Suppressor macrophage treated with lipopolysaccharide for 4 hours (primary cell): ENCODE data around the gene DENND1A.

ENCODE experiments used
- DNase-seq: peaks from one replicate; pipeline ENCODE4 v3.0.0-alpha.2; 2020

The DENND1A gene

GRCh38 chr9:123359106-123359505, 570.8 kb downstream of the DENND1A start:
- no peak for DNase-seq

GRCh38 chr9:123358181-123358905, 571.6 kb downstream of the DENND1A start:
- no peak for DNase-seq

- DNase-seq: no peak
Measured at GRCh38 chr9:123357743-123358059, 572.2 kb downstream of the DENND1A start.

GRCh38 chr9:123356851-123357742, 572.8 kb downstream of the DENND1A start:
- DNase-seq: no peak

- DNase-seq: no peak
Measured at GRCh38 chr9:123355761-123356431, 574.0 kb downstream of the DENND1A start, which contains the start of gene CRB2. Gene CRB2 (plus strand): TSS chr9:123356197. CDS start chr9:123356261, 64 bp downstream.

- DNase-seq: no peak
Measured at GRCh38 chr9:123354806-123355508, 575.0 kb downstream of the DENND1A start.

DNA sequence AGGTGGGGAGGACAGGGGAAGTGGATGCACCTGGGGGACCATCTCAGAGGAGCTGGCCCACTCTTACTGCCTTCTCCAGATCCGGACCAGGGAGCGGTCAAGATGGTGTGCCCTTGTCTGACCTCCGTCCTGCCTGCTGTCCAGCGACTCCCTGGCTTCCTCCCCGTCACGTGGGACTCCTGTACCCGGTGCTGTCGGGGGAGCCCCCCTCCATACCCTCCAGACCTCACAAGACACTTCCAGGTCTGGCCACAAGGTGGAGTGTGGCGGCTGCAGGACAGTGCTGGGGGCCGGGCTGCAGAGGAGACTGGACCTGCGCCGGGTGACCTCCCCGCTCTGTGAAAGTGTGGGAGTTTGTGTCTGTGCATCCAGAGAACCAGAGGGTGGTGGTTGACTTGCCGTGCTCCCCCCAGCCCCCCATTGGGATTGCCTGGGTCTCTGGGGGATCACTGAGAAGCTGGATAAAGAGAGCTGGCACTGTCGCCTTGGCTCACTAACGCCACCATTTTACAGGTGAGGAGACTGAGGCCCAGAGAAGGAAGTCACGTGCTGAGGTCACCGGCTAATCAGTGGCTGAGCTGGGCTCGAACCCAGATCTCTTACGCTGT, 575.8 kb downstream of the DENND1A start:
- DNase-seq: peak; percentile 62

DNA sequence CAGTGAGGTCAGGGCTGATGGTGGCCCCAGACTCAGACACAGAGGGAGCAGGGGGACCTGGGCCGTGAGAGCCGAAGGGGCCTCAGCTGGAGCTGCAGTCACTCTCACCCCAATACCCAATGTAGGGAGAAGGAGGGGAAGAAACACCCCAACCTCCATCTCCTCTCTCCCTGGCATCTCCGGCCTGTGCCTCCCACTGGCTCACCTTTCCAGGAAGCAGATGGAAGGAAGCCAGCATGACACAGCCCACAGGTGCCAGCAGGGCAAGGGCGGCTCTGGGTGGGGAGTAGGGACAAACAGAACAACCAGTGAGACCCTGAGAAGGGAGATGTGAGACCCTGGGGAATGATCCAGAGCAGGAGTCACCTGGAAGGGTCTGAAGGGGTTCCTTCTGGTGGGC, 576.9 kb downstream of the DENND1A start:
- no peak for DNase-seq

DNA sequence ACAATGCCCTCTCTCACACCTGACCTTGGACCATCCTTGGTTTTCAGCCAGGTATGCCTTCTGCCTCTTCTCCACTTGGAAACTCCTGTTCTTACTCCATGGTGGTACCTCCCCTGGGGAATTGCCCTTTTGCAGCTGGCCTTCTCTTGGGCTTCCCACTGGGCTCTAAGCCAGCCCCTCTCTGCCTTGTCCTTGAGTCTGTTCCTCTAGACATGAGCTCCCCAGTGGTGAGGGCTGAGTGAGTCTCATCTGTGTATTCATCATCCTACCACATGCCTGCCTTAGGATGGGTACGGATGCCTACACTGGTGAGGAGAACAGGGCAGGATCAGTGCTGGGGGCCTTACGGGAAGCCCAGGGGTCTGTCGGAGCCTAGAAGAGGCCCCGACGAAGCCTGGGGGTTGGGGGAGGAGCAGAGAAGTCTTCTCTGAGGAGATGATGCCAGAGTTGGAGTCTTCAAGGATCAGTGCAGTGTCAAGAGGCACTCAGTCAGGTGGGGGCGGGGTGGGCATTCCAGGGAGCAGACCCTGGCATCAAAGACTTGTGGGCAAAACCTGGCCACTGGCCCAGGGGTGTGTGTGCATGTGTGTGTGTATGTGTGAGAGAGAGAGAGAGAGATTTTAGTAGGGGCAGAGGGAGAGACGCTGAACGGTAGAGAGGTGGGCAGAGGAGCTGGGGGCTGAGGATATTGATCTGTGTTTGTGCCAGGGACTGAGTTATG, 579.2 kb downstream of the DENND1A start:
- no peak for DNase-seq

DNA sequence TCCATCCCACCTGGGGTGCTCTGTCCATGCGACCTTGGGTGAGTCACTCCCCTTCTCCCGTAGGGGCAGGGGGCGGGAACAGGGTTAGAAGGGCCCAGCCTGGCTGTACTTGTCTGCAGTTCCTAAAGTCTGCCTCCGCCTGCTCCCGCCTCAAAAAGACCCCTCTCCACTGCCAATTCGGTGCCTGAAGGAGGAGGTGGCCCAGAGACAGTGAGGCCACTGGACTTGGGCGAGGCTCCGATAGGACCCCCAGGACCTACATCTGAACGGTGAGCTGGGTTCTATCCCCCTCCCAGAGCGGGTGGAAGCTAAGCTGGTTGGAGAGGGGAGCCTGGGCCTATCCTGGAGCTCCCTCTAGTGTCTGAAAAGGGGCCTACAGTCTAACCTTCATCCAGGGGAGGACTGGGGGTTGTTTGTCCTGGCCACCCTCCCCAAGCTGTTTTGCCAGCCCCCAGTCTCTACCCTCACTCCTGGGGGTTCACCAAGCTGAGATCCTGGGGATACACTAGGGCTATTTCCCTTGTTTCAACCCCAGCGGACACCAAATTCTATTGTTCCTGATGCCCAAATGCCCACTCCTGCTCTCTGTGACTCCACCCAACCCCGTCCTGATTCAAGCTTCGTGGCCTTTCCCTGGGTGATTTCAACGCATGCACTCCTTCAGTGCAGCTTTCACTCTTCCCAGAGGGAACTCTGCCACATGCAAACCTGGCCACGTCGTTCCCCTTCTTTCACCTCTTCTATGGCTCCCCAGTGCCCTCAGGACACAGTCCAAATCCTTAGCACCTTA, 580.0 kb downstream of the DENND1A start:
- DNase-seq: peak; percentile 71

- no peak for DNase-seq
Measured at GRCh38 chr9:123349033-123349432, 580.9 kb downstream of the DENND1A start.

- no peak for DNase-seq
Measured at GRCh38 chr9:123348317-123348992, 581.5 kb downstream of the DENND1A start.

DNA sequence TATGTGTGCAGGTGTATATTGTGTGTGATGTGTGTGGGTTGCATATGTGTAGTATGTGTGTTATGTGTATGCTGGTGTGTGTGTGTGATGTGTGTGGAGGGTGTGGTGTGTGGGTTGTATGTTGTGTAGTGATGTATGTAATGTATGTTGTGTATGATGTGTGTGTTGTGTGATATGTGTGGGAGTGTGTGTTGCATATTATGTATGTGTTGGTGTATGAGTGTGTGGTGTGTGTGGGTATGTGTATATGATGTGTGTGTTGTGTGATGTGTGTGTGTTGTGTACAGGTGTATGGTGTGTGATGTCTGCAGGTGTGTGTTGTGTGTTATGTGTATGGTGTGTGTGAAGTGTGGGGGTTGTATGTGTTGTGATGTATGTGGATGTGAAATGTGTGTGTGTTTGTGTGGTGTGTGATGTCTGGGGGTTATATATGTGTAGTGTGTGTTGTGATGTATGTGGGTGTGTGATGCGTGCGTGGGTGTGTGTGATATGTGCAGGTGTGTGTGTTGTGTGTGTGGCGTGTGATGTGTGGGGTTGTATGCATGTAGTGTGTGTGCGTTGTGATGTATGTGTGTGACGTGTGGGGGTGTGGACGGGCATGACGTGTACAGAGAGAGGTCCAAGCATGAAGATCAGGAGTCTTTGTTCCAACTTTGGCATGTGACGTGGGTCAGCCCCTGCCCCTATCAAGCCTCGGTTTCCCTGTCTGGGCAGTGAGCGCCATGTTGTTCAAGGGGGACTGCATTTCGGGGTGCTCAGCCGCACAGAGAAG, 582.5 kb downstream of the DENND1A start:
- no peak for DNase-seq

DNA sequence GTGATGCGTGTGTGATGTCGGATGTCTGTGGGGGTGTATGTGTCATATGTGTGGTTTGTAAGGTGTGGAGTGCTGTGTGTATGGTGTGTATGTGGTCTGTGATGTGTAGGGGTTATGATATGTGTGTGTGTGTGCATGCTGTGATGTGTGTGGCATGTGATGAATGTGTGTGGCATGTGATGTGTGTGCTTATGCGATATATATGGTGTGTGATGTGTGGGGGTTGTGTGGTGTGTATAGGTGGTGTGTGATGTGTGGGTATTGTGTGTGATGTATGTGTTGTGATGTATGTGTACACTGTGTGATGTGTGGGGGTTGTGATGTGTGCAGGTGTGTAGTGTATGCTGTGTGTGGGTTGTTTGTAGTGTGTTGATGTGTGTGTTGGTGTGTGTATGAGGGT, 583.1 kb downstream of the DENND1A start:
- DNase-seq: no peak

- no peak for DNase-seq
Measured at GRCh38 chr9:123346026-123346425, 583.9 kb downstream of the DENND1A start.

- no peak for DNase-seq
Measured at GRCh38 chr9:123345567-123345955, 584.4 kb downstream of the DENND1A start.

- DNase-seq: peak; percentile 29
Measured at GRCh38 chr9:123344192-123344949, 585.6 kb downstream of the DENND1A start.

DNA sequence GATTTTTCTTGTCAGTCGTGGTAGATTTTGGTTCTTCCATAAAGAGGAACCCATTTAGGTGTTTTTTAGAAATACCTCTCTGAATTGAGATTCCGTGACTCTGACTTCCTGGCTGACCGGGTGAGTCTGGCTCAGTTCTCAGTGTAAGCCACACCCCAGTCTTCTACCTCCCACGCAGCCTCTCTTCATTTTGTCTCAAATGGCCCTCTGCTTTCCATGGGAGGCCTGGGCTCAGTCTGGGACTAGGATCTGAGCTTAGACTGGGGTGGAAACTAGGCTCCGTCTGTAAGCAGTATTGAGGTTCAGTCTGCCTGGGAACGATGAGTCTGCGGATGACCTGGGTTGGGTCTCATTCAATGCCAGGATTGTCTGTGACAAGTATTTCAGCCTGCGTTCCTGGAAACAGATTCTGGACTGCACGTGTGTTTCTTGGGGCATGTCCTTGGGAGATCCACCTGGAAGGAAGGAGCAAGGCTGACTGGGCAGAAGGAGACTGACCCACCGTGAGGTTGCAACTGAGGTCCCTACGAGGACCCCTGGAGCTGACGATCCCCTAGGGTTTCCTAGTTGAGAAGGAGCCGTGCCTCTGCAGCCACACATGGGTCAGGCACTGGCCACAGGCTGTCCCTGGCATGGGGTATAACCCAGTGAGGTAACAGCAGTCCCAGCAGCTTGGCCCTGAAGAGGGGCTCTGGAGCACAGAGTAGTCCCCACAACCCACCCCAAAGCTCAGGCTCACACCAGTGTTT, 586.3 kb downstream of the DENND1A start:
- DNase-seq: peak; percentile 44
